RPMI8226 (cell line): ENCODE measurements around the gene SLC9B2.
A peak's percentile ranks its signal among the peaks of the same experiment; 100 is the strongest.
"Not testable (repeated sequence)": the region's sequence is repeated elsewhere in the genome, so short reads cannot be mapped to it uniquely, and the experiment has no call there.

Source experiments
- DNase-seq: peaks from one replicate; pipeline ENCODE4 v3.0.0-alpha.2; 2015

SLC9B2 gene

DNA sequence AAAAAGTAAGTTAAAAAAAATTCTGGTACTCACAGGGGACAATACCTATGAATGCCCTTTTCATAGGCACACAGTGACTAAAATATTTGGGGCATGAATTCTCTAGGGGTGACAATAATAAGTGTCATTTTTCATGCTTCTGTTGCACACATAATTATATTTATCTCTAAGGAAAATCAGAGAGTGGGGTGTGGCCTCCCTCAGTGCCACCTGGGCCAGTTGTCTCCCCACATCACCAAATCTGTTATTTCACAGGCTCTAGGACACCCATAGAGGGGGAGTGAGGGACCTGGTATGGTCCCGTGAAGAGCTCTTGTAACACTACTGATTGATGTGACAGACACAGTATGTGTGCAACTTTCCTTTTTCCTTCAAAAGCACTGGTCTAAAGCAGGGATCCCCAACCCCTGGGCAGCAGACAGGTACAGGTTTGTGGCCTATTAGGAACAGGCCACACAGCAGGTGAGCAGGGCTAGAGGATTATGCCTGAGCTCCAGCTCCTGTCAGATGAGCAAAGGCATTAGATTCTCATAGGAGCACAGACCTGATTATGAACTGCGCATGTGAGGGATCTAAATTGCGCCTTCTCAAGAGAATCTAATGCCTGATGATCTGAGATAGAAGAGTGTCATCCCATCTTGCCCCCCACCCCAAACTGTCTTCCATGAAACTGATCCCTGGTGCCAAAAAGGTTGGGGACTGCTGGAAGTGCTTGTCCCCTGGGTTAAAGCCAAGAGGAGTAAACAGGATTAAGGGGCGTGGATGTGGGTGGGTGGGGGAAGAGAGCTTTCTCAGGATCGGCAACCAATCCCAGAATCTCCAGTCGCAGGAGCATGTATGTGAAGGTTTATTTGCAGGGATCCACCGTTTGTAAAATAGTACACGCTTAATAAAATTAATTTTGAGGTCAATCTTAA, 57.9 kb downstream of the SLC9B2 start:
- DNase-seq = no peak

DNA sequence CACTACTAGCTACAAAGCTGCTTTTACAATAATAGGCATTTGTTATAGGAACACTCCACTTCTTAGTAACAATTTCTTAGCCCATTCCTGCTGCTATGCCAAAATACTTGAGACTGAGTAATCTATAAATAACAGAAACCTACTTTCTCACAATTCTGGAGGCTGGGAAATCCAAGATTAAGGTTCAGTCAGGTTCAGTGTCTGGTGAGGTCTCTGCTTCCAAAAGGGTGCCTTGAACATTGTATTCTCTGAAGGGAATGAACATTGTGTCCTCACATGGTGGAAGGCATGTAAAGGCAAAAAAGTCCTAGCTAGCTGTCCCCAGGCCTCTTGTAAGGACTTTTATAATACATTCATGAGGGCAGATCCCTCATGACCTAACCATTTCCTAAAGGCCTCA, 64.0 kb downstream of the SLC9B2 start:
- no peak for DNase-seq

DNA sequence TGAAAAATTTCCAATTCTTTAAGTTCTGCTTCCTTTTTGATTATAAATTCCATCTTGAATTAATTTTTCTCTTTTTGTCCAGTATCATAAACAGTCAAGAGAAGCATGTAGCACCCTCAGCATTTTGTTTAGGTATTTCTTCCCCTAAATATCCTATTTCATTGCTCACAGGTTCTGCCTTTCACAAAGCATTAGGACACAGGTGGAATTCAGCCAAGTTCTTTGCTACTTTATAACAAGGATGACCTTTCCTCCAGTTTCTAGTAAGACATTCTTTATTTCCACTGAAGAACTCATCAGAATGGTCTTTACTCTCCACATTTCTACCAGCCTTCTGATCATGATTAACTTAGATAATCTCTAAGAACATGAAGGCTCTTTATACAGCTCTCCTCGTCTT, 64.5 kb downstream of the SLC9B2 start:
- DNase-seq = peak; percentile 30

DNA sequence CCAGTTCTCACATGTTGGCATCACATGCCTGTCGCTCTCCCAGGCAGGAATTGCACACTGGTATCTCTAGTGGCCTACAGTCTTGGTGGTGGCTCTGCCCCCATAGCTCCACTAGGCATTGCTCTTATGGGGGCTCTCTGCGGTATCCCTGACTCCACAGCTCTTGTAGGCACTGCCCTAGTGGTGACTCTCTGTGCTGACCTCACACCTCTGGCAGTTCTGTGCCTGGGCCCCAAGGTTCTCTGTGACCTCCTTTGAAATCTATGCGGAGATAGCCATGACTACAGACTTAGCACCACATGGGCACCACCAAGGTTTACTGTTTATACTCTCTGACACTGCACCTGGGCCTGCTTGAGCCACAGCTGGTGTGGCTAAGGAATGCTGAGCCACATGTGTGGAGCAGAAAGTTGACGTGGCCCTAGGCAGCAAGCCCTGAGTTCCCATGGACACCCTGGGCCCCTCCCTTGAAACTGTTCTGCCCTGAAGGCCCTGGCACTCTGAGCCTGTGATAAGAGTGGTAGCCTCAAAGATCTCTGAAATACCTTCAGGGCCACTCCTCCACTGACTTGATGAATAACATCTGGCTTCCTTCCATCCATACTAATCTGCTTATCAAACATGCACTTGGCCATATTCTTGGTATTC, 65.1 kb downstream of the SLC9B2 start:
- DNase-seq = peak; percentile 52

DNA sequence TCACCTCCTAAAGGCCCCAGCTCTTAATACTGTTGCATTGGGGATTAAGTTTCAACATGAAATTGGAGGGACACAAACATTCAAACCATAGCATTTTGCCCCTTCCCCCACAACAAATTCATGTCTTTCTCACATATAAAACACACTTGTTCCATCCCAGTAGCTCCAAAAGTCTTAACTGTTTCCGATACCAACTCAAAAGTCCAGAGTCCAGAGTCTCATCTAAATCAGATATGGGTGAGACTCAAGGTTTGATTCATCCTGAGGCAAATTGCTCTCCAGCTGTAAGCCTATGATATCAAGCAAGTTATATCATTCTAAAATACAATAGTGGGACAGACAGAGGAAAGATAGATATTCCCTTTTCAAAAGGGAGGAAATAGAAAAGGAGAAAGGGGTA, 65.8 kb downstream of the SLC9B2 start:
- no peak for DNase-seq

DNA sequence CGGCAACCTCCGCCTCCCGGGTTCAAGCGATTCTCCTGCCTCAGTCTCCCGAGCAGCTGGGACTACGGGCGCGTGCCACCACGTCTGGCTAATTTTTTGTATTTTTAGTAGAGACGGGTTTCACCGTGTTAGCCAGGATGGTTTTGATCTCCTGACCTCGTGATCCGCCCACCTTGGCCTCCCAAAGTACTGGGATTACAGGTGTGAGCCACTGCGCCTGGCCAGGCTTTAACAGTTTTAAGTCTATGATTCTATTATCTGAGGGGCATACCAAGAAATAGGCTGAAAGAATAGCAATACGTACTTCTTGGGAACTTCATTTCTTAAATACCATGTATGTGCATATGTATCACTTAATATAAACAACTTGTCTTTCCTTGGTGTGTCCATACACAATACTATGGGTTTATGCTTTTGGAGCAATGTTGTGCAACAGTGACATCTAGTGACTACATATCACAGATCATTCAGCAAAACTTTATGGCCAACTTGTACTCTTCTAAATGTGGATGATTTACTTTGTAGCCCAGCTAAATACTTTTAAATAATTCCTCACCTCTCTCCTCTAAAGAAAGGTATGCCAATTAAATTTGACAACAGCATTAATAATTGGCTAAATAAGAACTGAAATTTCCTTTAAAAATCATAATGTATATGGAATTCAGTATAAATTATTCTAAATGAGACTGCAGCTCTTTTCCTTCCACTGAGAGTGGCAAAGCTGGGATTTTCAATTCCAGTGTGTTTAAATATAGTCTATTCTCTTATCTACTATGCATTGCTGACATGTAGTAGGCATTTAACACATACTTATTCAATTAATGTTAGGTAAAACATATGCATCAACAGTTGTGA, 67.5 kb downstream of the SLC9B2 start:
- peak; percentile 61 for DNase-seq

DNA sequence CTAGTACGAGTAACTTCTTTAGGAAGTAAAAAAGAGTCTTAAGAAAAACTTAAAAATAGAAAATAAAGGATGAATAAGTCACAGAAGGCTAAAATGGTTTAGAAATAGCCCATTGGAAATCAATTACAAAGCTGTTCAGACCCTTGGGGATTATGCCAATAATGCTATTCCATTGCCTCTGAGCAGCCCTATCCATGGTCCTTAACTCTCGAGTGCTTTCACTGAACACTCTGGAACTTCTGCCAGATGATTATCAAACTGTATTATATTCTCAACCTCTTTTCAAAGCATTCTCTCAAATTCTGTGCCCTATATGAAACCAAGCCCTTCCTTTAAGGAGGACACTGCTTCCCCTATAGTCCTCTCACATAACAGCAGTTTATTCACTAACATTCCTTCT, 74.0 kb downstream of the SLC9B2 start:
- DNase-seq = no peak

DNA sequence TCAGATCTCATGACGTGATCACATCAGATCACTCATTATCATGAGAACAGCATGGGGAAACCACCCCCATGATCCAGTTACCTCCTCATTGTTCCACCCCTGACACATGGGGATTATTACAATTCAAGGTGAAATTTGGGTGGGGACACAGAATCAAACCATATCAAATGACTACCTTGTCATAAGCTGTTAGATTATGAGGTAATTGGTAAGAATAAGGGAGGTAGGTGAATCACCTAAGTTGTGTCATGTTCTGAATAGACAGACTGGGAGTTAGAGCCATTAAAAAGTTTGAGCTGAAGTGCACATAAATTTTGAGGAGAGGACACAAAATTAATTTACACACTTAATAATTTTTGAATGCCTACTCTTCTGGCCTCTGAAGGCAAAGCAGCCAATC, 81.8 kb downstream of the SLC9B2 start:
- DNase-seq = no peak

DNA sequence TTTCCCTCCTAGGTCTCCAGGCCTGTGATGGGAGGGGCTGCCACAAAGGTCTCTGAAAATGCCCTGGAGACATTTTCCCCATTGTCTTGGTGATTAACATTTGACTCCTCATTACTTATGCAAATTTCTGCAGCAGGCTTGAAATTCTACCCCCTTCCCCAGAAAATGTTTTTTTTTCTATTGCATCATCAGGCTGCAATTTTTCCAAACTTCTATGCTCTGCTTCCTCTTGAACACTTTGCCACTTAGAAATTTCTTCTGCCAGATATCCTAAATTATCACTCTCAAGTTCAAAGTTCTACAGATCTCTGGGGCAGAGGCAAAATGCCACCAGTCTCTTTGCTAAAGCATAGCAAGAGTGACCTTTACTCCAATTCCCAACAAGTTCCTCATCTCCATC, 82.6 kb downstream of the SLC9B2 start:
- not testable (repeated sequence) for DNase-seq

DNA sequence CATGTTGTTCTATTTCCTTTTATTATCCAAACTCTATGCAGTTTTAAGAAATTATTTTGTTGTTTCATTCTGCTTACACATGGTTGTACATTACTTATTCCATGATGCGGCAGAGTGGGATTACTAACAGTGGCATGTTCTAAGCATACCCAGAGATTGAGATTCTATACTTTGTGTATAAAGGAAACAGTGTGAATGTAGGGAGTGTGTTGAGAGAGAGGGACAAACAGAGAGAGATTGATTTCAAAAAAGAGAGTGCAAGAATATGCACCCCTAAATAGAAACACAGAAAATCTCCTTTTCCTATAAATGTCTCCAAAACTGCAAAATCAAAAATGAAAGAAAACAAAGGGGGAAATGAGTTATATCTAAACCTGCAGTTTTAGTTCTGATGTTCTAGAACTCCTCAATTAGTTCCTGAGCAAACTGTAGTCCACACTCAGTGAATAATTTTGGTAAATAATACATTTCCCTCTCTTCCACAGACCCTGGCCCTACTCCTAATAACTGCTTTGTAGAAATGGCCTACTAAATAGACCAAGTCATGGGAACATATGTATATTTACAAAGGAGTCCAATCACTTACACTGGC, 88.0 kb downstream of the SLC9B2 start:
- DNase-seq = no peak

DNA sequence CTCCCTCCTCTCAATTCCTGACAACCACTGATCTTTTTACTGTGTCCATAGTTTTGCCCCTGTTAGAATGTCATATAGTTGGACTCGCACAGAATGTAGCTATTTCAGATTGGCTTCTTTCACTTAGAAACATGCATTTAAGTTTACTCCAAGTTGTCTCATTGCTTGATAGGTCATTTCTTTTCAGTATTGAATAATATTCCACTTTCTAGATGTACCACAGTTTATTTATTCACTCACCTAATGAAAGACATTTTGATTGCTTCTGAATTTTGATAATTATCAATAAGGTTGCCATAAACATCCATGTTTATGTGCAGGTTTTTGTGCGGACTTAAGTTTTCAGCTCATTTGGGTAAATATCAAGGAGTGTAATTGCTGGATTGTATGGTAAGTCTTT, 95.6 kb downstream of the SLC9B2 start:
- DNase-seq = no peak
